Activated naive CD4-positive, alpha-beta T cell treated with Interleukin-2 at 50 U/mL for 16 hours (primary cell): Measurements from ENCODE around the gene PPFIA1.

ENCODE experiments used
- DNase-seq: peaks from one replicate; pipeline ENCODE4 v3.0.0-alpha.2; 2020

PPFIA1 gene

DNA sequence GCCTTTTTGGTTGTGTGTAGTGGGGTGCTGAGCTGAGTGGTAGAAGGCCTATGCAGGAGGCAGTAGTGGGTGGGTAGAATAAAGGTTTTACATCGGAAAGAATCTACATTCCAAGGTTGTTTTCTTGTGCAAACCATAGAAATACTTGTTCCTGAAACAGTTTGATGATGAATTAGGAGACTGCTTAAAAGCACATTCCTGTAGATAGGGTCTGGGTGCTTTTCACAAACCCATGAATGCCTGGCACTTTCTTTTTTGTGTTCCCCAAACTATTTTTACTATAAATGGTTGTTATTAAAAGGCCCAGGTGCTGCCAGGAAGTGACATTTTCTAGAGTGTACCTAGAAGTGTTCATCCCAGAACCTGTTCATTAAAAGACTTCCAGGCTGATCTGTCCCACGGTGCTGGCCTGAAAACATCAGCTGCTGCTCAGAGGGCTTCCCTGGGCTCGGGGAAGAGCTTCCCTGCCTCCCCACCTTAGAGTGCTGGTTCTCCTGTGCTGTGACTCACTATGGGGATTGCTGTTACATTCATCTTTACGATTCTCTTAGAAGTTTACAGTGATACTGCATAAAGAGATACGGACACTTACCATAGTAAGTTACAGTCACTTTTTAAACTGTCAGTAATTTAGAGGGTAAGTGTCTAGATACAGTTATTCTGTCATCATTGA is 27.9 kb downstream of the PPFIA1 start:
- no peak for DNase-seq

DNA sequence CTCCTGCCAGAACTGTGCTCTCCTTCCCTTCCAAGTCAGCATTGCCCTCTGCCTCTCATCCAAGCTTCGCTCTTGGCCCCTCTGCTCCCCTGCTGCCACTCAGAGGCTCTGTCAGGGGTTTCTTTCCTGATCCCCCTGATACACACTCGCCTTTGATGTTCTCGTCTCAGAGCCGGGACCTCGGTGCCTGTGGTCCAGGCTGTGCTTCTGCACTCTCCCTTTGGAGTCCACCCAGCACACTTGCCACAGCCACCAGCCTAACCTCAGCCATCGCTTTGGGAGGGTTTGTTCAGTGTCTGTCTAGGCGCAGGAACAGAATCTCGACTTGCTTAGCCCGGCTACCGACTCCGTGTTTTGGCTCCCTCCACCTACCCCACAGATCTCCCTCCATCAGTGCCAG is 29.1 kb downstream of the PPFIA1 start:
- no peak for DNase-seq

DNA sequence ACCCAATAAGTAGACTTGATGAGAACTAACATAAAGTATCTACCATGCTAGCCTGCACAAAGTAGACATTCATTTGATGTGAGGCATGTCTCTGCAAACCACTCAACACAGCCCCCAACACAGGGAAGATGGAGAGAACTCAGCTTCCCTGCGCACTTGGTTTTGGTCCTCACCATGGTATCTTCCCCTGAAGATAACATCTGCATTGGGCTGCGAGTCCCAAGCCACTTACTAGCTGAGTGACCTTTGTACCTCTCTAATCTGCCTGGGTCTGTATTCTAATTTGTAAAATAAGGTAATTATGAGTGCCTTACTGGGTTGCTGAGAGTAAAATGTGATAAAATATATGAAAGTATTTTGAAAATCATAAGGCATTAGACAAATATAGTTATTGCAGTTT is 30.7 kb downstream of the PPFIA1 start:
- no peak for DNase-seq

DNA sequence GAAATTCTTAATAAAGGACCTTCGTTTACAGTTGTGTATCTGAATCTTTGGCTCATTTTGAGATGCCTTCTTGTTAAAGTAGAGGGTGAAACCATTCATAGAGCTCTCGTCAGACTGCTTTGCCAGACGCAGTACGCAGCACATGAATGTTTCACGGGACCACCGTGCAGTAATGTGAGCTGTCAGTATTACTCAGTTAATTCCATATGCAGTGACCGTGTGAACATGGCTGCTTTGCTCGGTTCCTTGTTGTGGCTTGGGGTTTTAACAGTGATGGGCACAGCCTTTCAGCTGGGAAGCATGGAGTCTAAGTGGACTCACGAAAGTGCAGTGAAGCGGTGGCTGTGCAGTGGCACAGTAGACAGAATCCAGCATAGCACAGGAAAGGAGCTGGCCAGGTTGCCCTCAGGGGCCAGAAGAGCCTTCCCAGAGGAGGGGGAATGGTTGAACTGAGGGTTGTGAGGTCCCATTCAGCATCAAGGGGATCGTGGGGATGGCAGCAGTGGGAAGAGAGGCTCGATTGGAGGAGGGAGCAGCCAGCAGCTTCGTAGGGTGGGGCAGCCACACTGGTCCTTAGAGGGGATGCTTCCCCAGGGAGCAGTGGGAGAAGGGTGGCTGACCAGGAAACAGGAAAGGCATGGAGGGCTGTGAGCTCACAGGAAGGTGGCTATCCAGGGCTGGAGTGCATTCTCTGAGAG is 31.4 kb downstream of the PPFIA1 start:
- DNase-seq, result no peak

GRCh38 chr11:70302419-70302752 is 31.9 kb downstream of the PPFIA1 start:
- DNase-seq, result no peak

- no peak for DNase-seq
Observed at GRCh38 chr11:70303070-70303469, 32.6 kb downstream of the PPFIA1 start.

GRCh38 chr11:70304208-70304603 is 33.7 kb downstream of the PPFIA1 start:
- DNase-seq, result no peak

DNA sequence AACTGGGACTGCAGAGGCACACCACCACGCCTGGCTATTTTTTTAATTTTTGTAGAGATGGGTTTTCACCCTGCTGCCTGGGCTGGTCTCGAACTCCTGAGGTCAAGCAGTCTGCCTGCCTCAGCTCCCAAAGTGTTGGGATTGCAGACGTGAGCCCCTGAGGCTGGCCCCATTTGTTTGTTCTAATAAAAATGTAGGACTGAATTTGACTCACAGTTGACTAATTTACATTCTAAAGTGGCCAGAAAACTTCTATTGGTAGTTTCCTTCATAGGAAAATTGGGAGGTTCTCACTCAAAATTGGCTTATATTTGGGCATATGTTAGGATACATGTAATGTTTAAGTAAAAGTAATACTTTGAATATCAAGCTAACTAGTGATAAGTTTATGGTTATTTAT is 35.0 kb downstream of the PPFIA1 start:
- no peak for DNase-seq

DNA sequence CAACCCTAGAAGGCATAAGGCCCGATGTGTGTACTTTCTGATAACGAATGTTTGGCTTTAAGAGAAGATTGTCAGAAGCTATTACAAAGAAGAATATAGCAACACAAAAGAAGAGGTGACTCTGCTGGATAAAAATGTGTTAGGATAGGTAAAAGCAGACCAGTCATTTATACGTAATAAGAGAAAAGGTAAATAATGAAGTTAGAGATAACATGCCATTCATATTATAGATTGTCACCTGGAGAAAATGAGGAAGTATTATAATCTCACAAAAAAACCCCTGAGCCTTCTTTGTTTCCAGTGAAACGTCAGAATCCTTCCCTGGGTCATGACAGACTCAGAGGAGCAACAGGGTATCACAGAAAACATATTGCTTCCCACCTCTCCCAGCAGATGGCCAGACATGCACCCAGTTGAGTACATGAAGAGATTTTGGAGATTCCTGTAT is 36.1 kb downstream of the PPFIA1 start:
- no peak for DNase-seq

DNA sequence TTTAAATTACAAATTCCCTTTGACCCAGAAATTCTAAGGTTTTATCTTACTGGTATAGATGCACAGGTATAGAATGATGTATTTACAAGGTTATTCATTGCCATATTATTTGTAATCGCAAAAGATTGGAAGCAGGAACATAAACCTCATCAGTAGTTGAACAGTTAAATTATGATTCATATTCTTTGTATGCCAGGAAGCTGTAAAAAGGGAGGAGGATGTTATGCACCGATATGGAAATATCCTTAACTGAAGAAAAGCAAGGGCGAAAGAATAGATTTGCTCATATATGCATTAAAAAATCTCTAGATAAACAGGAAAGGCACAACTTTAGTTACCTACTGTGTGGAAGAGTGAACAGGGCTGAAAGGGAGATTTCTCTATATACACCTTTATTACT is 36.7 kb downstream of the PPFIA1 start:
- DNase-seq, result no peak

DNA sequence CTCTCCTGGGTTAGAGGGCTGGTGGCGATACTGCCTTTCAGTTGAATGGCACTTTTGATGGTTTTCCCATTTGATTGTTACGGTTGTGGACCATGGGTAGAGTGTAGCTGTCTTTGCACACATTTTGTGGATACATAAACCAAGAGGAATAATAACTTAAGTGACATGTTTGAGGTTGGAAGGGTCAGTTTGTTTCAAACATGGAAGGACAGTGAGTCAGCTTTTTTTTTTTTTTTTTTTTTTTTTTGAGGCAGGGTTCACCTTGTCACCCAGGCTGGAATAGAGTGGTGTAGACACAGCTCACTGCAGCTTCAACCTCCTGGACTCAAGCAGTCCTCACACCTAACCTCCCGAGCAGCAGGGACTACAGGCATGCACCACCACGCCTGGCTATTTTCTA is 41.1 kb downstream of the PPFIA1 start:
- no peak for DNase-seq

DNA sequence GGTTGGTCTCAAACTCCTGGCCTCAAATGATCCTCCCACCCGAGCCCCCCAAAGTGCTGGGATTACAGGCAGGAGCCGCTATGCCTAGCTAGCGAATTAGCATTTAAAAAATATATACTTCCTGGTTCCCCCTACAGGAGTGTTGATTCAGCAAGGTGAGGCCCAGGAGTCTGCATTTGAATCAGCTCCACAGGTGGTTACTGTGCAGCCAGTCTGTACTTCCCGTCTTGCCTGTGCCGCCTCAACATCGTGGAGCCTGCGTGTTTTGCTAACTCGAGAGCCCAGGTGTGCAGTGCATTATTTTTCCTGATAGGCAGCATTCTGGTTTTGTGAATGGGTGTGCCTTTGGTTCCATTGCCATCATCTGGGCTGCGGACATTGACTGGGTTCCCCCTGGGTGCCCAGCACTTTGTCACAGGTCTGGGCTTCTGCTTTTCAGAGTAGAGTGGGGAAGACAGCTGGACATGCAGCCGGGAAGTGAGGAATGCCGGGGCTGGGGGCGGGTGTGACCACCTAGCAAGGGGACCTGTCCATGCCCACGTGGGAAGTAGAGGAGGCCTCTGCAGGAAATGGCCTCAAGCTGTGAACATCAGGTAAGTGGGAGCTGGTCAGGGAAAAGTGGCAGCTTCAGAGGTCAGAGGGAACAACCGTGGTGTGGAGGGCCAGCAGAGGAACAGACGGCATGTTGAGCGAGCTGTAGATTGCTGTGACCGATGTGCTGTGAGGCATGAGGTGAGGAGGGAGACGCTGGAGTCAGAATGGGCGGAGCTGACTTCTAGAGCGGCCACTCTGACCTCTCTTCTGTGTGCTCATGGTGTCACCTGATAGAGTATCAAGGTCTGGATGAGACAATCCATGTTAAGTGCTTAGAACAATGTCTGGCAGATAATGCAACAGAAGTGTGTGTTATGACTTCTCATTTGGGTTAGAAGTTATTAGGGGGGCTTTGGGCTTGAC is 42.2 kb downstream of the PPFIA1 start:
- no peak for DNase-seq

DNA sequence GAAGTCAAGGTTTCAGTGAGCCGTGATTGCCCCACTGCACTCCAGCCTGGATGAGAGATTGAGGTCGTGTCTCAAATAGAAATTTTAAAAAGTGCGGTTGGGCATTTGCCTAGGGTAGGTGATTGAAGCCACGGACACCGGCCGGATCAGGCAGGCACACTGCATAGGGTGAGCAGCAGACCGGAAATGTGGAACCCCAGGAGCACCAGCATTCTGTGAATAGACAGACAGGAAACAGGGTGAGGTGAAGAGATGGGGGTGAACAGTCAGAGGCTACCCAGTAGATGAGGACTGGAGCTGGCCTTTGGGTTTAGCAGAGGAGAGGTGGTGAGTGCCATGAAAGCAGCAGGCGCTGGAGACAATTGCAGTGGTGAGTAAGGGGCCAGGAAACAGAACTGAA is 43.5 kb downstream of the PPFIA1 start:
- DNase-seq, result no peak

DNA sequence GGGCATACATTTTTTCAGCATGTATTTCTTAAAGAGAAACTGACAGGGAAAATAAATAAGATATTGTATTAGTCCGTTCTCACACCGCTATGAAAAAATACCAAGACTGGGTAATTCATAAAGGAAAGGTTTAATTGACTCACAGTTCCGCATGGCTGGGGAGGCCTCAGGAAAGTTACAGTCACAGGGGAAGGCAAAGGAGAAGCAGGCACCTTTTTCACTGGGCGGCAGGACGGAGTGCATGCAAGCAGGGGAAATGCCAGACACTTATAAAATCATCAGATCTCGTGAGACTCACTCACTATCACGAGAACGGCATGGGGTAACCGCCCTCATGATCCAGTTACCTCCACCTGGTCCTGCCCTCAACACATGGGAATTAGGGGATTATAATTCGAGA is 44.2 kb downstream of the PPFIA1 start:
- DNase-seq, result no peak

DNA sequence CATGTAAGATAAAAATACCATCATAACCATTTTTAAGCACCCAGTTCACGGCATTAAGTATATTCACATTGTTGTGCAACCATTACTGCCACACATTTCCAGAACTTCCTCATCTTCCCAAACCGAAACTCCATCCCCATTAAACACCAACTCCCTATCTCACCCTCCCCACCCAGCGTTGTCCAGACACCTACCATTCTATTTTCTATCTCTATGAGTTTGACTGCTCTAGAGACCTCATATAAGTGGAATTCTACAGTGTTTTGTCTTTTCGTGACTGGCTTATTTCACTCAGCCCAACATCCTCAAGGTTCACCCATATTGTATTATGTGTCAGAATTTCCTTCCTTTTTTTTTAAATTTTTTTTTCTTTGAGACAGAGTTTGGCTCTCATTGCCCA is 45.2 kb downstream of the PPFIA1 start:
- no peak for DNase-seq

GRCh38 chr11:70317581-70318305 is 47.3 kb downstream of the PPFIA1 start:
- DNase-seq, result no peak

- DNase-seq, result no peak
Observed at GRCh38 chr11:70319396-70320076, 49.0 kb downstream of the PPFIA1 start.

DNA sequence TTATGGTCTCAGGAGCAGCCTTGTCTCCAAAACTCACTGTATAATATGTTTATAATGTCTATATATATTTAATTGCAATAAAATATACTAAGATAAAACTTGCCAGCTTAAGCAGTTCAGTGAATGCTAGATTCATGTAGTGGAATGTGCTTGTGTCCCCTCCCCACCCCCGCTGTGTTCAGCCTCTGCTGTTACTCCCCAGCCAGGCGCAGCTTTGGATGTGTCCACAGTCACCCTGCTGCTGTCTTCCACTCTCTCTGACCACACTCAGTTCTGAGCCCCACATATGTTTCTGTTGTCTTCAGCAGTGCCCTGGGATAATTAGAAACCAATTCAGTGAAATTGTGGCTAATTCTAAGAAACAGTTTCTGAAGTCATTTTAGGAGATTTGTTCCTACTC is 52.2 kb downstream of the PPFIA1 start:
- DNase-seq, result no peak

- DNase-seq, result no peak
Observed at GRCh38 chr11:70323806-70324205, 53.3 kb downstream of the PPFIA1 start.

GRCh38 chr11:70324376-70325115 is 54.1 kb downstream of the PPFIA1 start:
- DNase-seq, result no peak

DNA sequence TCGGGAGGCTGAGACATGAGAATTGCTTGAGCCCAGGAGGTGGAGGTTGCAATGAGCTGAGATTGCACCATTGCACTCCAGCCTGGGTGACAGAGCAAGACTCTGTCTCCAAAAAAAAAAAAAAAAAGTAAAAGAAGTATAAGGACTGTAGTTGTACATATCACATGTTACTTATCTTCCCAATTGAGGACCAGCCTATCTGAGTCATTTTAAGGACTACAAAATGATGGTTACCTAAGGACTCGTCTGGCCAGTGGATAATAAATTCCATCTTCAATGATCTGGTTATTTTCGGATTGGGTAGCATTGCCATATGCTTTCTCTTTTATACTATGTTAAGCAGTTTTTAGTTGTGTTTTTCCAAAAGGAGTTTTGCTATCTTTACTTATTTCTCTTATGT is 55.3 kb downstream of the PPFIA1 start:
- no peak for DNase-seq

- no peak for DNase-seq
Observed at GRCh38 chr11:70326365-70326811, 55.9 kb downstream of the PPFIA1 start.
